ENCODE data around the gene NUDT6.
"Not testable (repeated sequence)": the region's sequence is repeated elsewhere in the genome, so short reads cannot be mapped to it uniquely, and the experiment has no call there.

Gene NUDT6

DNA sequence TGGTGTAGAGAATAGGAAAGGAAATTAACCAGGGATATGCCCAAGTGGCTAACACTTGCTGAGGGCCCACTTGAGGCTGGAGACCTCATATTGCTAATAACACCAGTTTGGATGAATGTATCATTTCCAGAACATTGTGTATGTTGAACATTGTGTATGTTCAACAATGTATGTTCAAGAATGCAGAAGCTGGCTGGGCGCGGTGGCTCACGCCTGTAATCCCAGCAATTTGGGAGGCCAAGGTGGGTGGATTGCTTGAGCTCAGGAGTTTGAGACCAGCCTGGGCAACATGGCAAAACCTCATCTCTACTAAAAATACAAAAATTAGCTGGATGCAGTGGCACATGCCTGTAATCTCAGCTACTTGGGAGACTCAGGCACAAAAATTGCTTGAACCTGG, 72.6 kb downstream of the NUDT6 start:
- not testable (repeated sequence) for H3K9me3 ChIP-seq (ENCODE audit: control insufficient read depth, insufficient read depth, low read length); H3K9ac ChIP-seq (ENCODE audit: low read depth, low read length)
- Histone ChIP-seq H3K36me3 (ENCODE audit: insufficient read depth, low read length) (peaks cover 17% of the 10 kb centered on the region; the same call in 1 of the 2 replicates), H3K4me1 (ENCODE audit: insufficient read depth, low read length) (peaks cover 58% of the 10 kb centered on the region)

DNA sequence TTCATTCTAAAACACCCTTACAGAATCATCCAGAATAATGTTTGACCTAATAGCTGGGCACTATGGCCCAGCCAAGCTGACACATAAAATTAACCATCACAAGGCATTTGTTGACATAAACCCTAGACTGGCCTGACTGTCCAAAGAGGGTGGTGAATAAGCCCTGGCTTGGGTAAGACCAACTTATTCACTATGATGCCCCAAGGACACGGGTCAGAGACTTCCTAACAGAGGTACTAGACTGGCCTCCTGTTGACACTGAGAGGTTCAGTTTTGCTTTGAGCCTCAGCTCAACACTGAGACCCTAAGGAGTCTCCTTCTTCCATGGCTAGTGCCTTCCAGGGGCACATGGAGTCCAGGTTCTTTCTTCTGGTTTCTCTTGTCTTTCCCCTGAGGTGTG, 74.5 kb downstream of the NUDT6 start:
- peaks cover 50% of the 10 kb centered on the region for H3K4me1 ChIP-seq (ENCODE audit: insufficient read depth, low read length)
- H3K9me3 ChIP-seq (ENCODE audit: control insufficient read depth, insufficient read depth, low read length) = no peaks in the 10 kb centered on the region
- H3K36me3 ChIP-seq (ENCODE audit: insufficient read depth, low read length) = peaks cover 8% of the 10 kb centered on the region; the same call in 1 of the 2 replicates
- H3K9ac ChIP-seq (ENCODE audit: low read depth, low read length) = no peak overlapping the region

DNA sequence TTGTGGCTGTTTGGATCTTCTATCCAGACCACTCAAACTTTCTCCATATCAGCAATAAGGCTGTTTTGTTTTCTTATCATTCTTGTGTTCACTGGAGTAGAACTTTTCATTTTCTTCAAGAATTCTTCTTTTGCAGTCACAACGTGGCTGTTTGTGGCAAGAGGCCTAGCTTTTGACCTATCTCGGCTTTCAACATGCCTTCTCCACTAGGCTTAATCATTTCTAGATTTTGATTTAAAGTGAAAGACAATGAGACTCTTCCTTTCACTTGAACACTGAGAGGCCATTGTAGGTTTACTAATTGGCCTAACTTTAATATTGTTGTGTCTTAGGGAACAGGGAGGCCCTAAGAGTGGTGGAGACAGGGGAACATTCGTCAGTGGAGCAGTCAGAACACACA, 76.6 kb downstream of the NUDT6 start:
- Histone ChIP-seq H3K9ac (ENCODE audit: low read depth, low read length) (no peak overlapping the region), H3K36me3 (ENCODE audit: insufficient read depth, low read length) (peaks cover 15% of the 10 kb centered on the region), H3K4me1 (ENCODE audit: insufficient read depth, low read length) (peaks cover 38% of the 10 kb centered on the region), H3K9me3 (ENCODE audit: control insufficient read depth, insufficient read depth, low read length) (no peaks in the 10 kb centered on the region)

GRCh38 chr4:122845066-122845465, 77.3 kb downstream of the NUDT6 start:
- H3K36me3 ChIP-seq (ENCODE audit: insufficient read depth, low read length) = peaks cover 22% of the 10 kb centered on the region
- H3K9ac ChIP-seq (ENCODE audit: low read depth, low read length) = no peak overlapping the region
- H3K9me3 ChIP-seq (ENCODE audit: control insufficient read depth, insufficient read depth, low read length) = no peaks in the 10 kb centered on the region
- H3K4me1 ChIP-seq (ENCODE audit: insufficient read depth, low read length) = peaks cover 35% of the 10 kb centered on the region

GRCh38 chr4:122844391-122844790, 78.0 kb downstream of the NUDT6 start:
- not testable (repeated sequence) for H3K9me3 ChIP-seq (ENCODE audit: control insufficient read depth, insufficient read depth, low read length); H3K9ac ChIP-seq (ENCODE audit: low read depth, low read length)
- H3K4me1 ChIP-seq (ENCODE audit: insufficient read depth, low read length) = peaks cover 35% of the 10 kb centered on the region
- peaks cover 29% of the 10 kb centered on the region for H3K36me3 ChIP-seq (ENCODE audit: insufficient read depth, low read length)

- peaks cover 30% of the 10 kb centered on the region for H3K36me3 ChIP-seq (ENCODE audit: insufficient read depth, low read length)
Measured at GRCh38 chr4:122842984-122843531, 79.3 kb downstream of the NUDT6 start.

More at GRCh38 chr4:122842984-122843531, 79.3 kb downstream of the NUDT6 start:
- peaks cover 35% of the 10 kb centered on the region for H3K4me1 ChIP-seq (ENCODE audit: insufficient read depth, low read length)
- no peaks in the 10 kb centered on the region for H3K9me3 ChIP-seq (ENCODE audit: control insufficient read depth, insufficient read depth, low read length)
- no peak overlapping the region for H3K9ac ChIP-seq (ENCODE audit: low read depth, low read length)
